Measurements from ENCODE around the gene TMED1.

Gene TMED1

GRCh38 chr19:10830931-10831779, 4.9 kb downstream of the TMED1 start:
- DNase-seq: no peak

- no peak for DNase-seq
Observed at GRCh38 chr19:10830370-10830769, 5.6 kb downstream of the TMED1 start.

- DNase-seq: no peak
Observed at GRCh38 chr19:10829967-10830366, 6.0 kb downstream of the TMED1 start.

DNA sequence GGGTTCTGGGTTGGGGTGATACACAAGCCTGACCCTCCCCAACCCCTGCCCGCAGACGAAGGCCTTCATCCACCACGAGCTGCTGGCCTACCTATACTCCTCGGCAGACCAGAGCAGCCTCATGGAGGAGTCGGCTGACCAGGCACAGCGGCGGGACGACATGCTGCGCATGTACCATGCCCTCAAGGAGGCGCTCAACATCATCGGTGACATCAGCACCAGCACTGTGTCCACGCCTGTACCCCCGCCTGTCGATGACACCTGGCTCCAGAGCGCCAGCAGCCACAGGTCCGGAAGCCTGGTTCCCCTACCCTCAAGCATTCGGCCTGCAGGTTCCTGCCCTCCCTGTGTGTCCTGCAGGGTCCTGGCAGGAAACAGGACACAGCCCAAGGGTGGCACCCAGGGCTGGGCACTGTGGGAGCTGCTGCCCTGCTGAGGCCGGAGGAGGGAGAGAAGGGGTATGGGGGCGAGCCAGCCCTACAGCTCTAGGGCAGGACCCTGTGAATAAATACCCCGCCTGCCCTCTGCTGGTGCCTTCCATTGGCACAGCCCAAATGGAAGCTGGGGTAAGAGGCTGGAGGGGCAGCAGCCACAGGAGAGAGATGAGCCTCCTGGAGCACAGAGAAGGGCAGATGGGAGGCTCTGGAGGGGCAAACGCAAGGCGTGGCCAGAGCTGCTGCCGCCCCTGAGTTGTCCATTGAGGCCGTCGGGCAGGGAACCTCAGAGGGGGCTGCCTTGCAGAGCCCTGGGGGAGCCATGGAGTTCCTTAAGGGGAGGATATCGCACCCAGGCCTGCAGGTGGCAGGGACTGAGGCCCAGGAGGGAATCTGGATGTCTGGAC, 6.8 kb downstream of the TMED1 start:
- no peak for DNase-seq

DNA sequence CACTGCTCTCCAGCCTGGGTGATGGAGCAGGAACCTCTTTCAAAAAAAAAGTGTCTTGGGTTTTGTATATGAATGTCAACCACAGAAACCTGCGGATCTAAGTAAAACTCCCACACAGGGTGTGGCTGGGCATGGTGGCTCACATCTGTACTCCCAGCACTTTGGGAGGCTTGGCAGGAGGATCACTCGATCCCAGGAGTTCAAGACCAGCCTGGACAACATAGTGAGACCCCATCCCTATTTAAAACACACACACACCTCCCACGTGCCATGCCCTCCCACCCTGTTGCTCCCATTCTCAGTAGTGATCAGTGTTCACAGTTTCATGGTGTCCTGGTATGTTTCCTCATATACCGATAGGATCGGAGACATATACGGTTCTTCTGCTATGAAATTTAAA, 9.2 kb downstream of the TMED1 start:
- DNase-seq: no peak

DNA sequence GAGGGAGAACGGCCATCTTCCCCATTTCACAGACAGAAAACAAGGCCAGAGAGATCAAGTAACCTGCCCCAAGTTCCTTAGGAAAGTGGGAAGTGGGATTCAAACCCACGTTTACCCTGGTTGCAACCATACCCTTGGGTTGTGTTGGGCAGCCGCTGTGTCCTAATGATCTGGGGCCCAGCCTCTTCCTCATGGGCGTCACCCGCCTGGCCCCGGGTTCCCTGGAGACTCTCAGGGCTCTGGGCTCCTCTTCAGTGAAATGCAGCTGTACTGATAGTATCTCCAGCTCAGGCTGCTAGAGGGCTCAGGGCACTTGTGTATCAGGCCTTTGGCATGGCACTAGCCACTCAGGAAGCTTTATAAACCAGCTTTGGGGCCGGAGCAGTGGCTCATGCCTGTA, 9.8 kb downstream of the TMED1 start:
- DNase-seq: no peak

DNA sequence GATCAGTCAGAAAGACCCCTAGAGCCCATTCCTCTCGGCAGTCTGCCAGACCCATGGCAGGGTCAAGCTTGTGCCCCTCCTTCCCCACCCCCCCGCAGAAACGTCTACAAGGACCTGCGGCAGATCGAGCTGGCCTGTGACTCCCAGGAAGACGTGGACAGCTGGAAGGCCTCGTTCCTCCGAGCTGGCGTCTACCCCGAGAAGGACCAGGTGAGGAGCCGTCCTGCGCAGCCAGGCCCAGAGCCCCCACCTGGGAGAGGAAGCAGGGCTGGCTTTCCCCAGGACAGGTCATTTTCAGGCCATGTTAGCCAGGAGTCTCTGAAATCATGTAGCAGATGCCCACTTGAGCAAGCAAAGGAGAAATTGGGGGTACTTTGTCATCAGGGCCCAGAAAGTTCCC, 12.3 kb downstream of the TMED1 start:
- DNase-seq: no peak

DNA sequence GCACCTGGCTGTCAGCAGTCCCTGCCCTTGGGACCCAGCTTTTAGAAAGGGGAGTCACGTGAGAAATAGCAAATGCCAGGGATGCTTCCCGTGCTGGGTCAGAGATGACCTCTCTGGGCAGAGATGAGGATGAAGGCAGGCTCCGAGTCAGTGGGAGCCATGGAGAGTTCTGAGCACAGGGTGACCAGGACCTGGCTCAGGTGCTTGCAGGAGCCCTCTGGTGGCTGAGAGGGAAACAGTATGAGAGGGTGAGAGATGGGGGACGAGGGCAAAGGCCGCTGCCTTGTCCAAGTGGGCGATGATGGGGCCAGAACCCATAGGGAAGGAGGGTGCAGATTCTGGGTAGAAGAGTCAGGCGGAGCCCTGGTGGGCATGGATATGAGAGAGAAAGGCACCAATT, 15.8 kb downstream of the TMED1 start:
- no peak for DNase-seq

DNA sequence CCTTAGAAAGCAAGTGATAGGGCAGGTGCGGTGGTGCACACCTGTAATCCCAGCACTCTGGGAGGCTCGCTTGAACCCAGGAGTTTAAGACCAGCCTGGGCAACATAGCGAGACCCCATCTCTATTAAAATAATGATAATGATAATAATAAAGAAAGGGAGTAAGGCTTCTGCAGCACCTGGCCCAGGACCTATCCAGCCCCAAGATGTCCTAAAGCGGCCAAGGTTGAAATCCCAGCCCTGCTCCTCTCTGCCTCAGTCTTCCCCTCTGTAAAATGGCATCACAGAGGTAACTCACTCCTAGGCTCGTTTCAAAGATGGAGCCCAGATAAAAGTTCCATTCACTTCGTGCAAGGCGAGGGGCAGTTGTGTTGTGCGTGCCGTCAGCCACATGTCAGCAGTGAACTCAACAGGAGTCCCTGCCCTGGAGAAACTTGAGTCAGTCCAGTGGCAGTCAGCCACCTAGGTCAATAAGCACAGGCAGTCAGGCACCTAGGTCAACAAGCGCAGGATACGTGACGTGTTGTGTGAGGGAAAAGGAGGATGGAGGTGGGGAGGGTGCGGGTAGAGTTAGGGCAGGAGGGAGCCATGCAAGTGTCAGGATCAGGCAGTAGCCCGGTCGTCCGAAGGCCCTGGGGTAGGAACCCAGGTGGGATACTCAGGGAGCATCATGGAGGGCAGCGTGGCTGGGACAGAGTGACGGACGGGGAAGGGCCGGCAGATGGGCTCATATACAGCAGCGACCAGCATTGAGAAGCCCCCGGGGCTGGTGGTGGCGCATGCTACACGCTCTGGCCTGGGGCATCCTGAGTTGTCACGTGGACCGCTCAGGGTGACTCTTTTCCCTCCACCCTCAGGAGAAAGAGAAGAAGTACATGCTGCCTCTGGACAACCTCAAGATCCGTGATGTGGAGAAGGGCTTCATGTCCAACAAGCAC, 16.6 kb downstream of the TMED1 start:
- DNase-seq: no peak

- DNase-seq: no peak
Observed at GRCh38 chr19:10818301-10819123, 17.5 kb downstream of the TMED1 start.

DNA sequence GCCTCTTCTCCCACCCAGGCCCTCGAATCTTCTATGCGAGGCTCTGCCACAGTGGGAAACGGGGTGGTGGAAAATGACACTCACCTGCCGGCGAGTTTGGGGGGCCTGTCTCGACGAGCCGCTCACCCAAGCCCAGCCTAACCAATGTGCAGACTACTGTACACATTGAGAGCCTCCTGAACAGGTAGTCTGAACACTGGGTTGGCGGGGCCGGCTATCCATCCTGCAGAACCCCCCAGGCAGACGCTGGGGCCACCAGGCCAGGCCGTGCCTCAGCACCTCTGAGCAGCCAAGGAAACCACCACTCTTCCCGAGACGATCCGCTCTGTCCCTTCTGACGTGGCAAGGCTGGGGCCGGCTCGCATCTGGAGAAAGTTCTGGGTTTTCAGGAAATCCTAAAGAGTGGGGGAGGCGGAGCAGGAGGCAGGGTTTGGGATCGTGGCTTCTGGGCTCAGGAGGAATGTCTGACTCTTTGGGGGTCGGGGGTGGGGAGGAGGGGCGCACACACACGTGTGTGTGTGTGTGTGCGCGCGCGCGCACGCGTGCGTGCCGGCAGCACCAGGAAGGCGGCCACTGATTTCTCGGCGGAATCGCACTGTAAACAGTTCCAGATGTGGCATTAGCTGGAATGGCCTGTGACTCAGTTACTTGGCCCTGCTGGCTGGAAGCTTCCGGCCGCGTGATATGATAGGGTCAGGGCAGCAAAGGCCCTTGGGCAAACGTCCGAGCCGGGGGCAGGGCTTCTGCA, 18.5 kb downstream of the TMED1 start:
- DNase-seq: no peak

- DNase-seq: no peak
Observed at GRCh38 chr19:10816691-10817090, 19.3 kb downstream of the TMED1 start.

- DNase-seq: no peak
Observed at GRCh38 chr19:10815969-10816644, 19.9 kb downstream of the TMED1 start.

DNA sequence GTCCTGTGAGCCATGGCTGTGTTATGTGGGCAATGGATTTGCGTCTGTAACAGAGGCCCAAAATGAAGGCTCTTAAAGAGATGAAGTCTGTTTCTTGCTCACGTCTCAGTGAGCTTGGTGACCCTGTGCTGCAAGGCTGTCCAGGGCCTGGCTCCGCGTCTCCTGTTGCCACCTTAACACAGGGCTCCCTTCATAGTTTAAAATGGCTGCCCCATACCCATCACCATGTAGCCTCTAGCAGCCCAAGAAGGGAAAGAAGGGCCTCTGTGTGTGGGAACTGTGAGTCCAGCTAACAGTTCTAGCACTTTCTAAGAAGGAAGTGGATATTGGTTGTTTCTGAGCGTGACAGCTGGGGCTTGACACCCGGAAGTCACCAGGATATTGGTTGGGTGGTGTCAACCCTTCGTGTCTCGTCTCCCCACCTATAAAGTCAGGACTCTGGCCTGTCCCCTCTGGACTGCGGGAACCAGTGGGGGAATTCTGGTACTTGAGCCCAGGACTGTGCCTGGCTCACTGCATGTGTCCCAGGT, 20.9 kb downstream of the TMED1 start:
- no peak for DNase-seq

GRCh38 chr19:10812902-10813404, 23.1 kb downstream of the TMED1 start:
- DNase-seq: no peak

DNA sequence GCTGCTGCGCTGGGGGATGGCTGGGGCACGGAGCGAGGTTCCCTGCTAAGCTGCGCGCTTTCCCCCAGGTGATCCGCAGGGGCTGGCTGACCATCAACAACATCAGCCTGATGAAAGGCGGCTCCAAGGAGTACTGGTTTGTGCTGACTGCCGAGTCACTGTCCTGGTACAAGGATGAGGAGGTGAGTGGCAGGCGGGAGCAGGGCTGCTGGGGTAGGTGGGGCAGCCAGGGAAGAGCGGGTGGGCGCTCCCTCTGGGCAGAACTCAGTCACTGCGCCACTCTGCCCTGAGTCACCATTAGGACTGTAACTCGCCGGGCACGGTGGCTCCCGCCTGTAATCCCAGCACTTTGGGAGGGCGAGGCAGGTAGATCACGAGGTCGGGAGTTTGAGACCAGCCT, 23.8 kb downstream of the TMED1 start:
- DNase-seq: no peak

DNA sequence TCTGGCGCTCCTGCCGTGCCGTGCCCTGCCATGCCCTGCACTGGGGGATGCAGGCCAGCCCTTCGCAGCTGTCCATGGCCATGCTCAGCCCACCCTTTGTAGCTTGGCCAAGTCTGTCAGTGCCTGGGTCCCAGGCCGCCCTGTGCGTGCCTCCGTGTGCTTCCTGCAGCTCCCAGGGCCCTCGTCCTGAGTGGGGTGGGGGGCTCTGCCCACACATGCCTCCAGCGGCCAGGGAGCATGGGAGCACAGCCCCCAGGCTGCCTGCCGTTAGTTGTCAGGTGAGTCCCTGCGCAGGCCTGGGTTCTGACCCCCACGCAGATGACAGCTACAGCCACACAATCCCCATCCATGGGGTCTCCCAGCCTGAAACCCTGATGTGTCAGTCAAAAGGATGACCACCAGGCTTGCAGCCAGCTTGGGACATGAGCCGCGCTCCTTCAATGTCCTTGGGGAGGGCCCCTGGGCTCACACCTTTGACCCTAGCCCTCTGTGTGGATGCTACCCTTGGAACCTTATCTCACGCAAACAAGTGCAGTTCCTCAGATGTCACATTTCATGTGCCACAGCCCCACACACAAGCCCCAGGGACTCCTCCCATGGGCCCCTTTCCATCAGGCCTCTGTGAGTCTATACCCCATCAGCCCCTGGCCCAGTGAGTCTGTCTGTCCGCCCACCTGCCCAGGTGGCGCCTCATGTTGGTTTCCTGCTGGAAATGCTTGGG, 24.5 kb downstream of the TMED1 start:
- DNase-seq: no peak

DNA sequence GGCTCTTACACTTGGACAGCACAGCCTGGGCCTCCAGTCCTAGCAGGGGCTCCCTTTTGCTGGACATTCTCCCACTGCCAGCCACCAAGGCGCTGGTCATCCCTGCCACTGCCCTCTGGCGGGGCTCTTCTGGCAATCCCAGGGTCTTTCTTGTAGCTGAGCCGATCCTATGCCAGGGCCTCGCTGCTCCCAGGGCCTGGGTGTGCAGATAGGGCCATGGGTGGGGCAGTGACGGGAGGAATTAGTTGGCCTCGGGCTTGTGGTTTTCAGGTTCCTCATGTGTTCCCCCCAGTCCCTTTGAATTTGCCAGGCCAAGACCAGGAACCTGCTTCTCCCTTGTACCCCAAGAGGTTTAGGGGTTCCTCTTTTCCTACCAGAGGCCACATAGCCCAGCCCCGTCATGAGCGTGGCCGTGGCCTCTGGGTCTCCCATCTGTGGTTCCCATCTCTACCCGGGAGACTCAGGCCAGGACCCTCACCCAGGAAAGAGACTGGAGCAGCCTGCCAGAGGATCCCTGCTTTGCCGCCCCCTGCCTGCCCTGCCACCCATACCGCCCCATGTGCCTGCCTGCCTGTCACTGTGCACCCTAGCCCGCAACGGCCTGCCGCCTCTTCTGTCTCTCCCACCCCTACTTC, 26.2 kb downstream of the TMED1 start:
- DNase-seq: no peak

All from NCI-H1092 treated with DMSO at 0.1 percent for 48 hours (cell line).